Ishikawa (cell line): Measurements from ENCODE around the gene OR51B4.

Source experiments
- CEBPB ChIP-seq: IDR thresholded peaks from 2 replicates; pipeline ENCODE4 v1.6.1; 2012
- CREB1 ChIP-seq: IDR thresholded peaks from 2 replicates; pipeline ENCODE4 v1.6.1; 2012; ENCODE audit warnings: low read depth
- EGR1 ChIP-seq: IDR thresholded peaks from 2 replicates; pipeline ENCODE4 v1.6.1; 2012
- EP300 ChIP-seq: IDR thresholded peaks from 2 replicates; pipeline ENCODE4 v1.6.1; 2012; ENCODE audit warnings: borderline replicate concordance
- NFIC ChIP-seq: IDR thresholded peaks from 2 replicates; pipeline ENCODE4 v1.6.1; 2012
- RAD21 ChIP-seq: IDR thresholded peaks from 2 replicates; pipeline ENCODE4 v1.6.1; 2012; ENCODE audit warnings: low read depth
- TAF1 ChIP-seq: IDR thresholded peaks from 2 replicates; pipeline ENCODE4 v1.6.1; 2012; ENCODE audit warnings: low read depth, mild to moderate bottlenecking
- TCF12 ChIP-seq: IDR thresholded peaks from 2 replicates; pipeline ENCODE4 v1.6.1; 2012; ENCODE audit warnings: low read depth
- TEAD4 ChIP-seq: IDR thresholded peaks from 2 replicates; pipeline ENCODE4 v1.6.1; 2012
- YY1 ChIP-seq: IDR thresholded peaks from 2 replicates; pipeline ENCODE4 v1.6.1; 2012; ENCODE audit warnings: low read depth
- ZBTB7A ChIP-seq: IDR thresholded peaks from 2 replicates; pipeline ENCODE4 v1.6.1; 2012; ENCODE audit warnings: low read depth
- TF ChIP-seq, protein P1 (sequence below): IDR thresholded peaks from 2 replicates; pipeline ENCODE4 v1.6.1; 2012
- TF ChIP-seq, protein P2 (sequence below): IDR thresholded peaks from 2 replicates; pipeline ENCODE4 v1.6.1; 2012; ENCODE audit warnings: low read depth, mild to moderate bottlenecking

DNA sequence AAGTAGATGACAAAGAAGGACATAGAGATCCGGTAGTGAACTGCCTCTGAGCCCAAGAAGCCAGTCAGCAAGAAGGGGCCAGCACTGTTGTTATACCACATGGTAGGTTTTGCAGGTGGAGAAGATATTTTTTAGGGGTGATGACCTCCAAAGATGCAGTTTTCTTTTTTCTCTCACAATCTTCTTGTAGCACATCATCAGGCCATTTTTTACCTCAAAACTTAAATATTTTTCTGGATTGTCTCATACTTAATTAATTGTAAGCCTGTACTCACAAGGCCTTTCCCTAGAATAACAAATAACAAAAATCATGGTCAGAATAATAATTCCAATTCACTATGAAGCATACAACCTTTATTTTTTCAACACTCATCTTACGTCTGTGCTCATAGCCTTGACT is at the start of gene OR51B4:
- TF ChIP-seq, protein P1, sequence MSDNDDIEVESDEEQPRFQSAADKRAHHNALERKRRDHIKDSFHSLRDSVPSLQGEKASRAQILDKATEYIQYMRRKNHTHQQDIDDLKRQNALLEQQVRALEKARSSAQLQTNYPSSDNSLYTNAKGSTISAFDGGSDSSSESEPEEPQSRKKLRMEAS: no peak
- no peak for TF ChIP-seq ZBTB7A
- TF ChIP-seq TAF1: no peak
- TF ChIP-seq, protein P2, sequence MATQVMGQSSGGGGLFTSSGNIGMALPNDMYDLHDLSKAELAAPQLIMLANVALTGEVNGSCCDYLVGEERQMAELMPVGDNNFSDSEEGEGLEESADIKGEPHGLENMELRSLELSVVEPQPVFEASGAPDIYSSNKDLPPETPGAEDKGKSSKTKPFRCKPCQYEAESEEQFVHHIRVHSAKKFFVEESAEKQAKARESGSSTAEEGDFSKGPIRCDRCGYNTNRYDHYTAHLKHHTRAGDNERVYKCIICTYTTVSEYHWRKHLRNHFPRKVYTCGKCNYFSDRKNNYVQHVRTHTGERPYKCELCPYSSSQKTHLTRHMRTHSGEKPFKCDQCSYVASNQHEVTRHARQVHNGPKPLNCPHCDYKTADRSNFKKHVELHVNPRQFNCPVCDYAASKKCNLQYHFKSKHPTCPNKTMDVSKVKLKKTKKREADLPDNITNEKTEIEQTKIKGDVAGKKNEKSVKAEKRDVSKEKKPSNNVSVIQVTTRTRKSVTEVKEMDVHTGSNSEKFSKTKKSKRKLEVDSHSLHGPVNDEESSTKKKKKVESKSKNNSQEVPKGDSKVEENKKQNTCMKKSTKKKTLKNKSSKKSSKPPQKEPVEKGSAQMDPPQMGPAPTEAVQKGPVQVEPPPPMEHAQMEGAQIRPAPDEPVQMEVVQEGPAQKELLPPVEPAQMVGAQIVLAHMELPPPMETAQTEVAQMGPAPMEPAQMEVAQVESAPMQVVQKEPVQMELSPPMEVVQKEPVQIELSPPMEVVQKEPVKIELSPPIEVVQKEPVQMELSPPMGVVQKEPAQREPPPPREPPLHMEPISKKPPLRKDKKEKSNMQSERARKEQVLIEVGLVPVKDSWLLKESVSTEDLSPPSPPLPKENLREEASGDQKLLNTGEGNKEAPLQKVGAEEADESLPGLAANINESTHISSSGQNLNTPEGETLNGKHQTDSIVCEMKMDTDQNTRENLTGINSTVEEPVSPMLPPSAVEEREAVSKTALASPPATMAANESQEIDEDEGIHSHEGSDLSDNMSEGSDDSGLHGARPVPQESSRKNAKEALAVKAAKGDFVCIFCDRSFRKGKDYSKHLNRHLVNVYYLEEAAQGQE: no peak
- no peak for TF ChIP-seq EGR1
- no peak for TF ChIP-seq EP300
- no peak for TF ChIP-seq YY1
- no peak for TF ChIP-seq CREB1
- no peak for TF ChIP-seq NFIC
- no peak for TF ChIP-seq RAD21
- TF ChIP-seq TEAD4: no peak
- TF ChIP-seq TCF12: no peak
- TF ChIP-seq CEBPB: no peak
